ENCODE results near the gene KCNG3.
A peak's percentile ranks its signal among the peaks of the same experiment; 100 is the strongest.

KCNG3 gene

DNA sequence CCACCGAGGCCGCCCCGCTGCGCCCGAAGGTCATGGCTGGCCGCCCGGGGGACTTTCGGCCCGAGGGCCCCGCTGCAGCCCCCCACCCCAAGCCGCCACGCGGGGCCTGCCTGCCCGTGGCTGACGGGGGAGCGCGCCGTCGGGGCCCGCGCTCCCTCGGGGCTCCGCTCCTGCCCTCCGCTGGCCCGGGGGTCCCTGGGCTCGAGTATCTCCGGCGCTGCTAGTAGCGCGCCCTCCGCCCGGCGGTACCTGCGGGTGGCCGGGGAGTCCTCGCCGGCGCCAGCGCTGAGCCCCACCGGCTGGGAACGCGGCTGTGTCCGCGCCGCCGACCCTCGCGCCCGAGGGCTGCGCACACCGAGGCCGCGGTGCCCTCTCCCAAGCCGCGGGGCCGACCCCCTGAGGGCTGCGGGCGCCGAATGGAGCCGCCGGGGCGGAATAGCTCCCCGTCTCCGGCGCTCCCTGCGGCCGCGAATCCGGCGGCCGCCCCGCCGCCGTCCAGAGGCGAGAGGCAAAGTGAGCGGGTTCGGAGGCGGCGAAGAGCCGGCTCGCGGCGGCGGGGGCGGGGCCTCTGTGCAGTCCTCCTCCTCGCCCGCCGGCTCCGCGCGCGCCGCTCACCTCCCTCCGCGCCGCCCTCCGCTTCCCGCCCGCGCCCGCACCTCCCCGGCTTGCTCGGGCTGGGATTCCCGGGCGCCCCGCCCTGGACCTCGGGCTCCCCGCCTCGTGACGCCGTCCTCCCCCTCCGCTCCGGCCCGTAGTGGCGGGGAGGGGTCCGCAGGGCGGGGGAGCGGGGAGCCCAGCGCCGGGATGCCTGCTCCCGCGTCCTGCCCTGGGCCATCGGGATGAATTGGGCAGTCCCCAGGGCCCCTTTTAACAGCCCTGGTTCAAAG lies at the start of gene KCNG3:
Gene KCNG3, minus strand, starts transcription at position 515 of the 887 bp plus-strand sequence. Its CDS starts 481 bp downstream, at position 34.
- peak; percentile 76 for DNase-seq

- DNase-seq = no peak
Observed at GRCh38 chr2:42542871-42543270, 49.1 kb upstream of the KCNG3 start.

- DNase-seq = no peak
Observed at GRCh38 chr2:42537493-42537892, 43.7 kb upstream of the KCNG3 start.

GRCh38 chr2:42532397-42532796 lies 38.6 kb upstream of the KCNG3 start:
- DNase-seq = no peak

GRCh38 chr2:42523341-42523740 lies 29.6 kb upstream of the KCNG3 start:
- peak; percentile 24 for DNase-seq

DNA sequence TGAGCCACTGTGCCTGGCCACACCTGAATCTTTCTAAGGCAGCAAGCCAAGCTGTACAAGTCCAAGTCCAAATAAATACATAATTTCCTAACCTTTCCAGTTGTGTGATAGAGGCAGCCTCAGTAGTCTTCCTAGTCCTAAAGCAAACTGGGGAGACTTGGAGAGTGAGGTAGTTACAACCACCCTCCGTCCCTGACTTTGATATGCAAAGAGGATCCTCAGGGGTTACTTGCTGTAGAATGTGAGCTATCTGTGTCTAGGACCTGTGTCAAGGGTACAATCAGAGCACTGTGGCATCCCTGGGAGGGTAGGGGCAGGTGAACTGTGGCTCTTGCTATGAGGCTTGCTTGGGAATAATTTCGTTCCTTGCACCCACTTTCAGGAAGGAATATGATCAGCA lies 28.3 kb upstream of the KCNG3 start:
- no peak for DNase-seq

GRCh38 chr2:42519624-42520023 lies 25.8 kb upstream of the KCNG3 start:
- DNase-seq = no peak

DNA sequence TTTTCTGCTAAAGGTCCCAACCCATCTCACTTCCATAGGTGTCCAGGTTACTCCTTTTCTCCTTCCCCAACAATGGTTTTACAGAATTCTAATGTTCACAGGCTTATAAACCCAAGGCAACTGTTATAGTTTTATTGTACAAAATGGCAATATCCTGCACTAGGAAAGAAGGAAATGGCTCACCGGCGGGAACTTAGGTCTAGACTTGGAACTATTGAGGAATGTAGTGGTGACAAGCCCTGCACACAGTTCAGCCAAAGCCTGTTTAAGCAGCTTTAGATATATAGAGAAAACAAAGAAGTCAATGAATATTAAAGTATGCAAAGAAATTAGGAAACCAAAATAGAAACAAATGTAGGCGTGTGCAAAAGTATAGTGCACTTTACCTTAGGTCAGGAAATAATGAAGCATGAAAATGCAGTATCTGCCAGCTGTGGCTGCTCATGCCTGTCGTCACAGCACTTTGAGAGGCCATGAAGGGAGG lies 22.7 kb upstream of the KCNG3 start:
- no peak for DNase-seq

- no peak for DNase-seq
Observed at GRCh38 chr2:42513252-42513918, 19.6 kb upstream of the KCNG3 start.

- no peak for DNase-seq
Observed at GRCh38 chr2:42510608-42511243, 16.9 kb upstream of the KCNG3 start.

- DNase-seq = no peak
Observed at GRCh38 chr2:42510191-42510590, 16.4 kb upstream of the KCNG3 start.

DNA sequence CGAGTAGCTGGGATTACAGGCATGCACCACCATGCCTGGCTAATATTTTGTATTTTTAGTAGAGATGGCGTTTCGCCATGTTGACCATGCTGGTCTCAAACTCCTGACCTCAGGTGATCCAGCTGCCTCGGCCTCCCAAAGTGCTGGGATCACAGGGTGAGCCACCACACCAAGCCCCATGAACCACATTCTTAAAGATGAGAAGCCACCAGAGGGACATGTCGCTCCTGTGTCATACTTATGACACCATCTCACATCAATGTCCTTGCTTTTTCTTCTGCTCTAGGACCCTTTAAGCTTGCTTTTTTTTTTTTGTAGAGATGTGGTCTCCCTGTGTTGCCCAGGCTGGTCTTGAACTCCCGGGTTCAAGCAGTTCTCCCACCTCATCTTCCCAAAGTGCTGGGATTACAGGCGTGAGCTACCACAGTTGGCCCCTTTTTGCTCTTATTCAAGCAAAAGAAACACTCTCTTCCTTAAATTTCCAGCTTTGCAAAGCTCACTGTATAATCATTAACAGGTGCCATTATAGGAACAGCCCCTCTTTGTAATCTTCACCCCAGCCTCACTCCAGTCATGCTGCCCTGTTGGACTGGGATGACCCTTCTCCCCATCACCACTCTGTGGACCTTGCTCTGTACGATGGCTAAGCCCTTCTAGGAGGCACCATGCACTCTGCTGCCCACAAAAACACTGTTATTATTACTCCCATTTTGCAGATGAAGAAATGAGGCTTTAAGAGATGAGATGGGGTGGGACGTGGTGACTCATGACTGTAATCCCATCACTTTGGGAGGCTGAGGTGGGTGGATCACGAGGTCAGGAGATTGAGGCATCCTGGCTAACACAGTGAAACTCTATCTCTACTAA lies 10.8 kb upstream of the KCNG3 start:
- no peak for DNase-seq

DNA sequence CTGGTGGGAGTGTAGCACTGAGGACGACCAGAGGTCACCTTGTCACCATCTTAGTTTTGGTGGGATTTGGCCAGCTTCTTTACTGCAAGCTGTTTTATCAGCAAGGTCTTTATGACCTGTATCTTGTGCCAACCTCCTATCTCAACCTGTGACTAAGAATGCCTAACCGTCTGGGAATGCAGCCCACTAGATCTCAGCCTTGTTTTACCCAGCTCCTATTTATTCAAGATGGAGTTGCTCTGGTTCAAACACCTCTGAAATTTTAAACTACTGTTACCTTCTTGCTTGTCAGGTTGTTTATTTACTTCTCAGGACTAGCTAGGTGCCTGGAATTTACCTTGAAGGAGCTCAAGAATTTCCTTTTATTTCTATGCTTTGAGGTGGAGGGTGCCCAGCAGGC lies 9.5 kb upstream of the KCNG3 start:
- no peak for DNase-seq

DNA sequence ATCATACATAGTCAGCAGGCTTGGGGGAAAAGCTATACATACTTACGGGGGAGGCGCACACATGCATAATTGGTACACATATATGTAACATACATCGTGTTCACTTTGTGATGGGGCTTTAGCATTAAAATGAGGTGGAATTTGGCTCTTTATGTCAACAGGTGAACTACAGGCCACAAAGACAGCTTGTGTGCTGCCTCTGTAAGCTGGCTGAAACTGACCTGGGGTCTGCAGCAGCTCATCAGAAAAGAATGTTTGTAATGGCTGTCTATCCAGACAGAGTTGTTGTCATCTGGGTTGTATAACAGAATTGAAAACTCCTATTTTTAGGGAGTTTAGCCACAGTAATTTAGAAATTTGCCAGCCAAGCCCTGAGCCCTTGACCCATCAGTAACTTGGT lies 4.7 kb upstream of the KCNG3 start:
- no peak for DNase-seq

DNA sequence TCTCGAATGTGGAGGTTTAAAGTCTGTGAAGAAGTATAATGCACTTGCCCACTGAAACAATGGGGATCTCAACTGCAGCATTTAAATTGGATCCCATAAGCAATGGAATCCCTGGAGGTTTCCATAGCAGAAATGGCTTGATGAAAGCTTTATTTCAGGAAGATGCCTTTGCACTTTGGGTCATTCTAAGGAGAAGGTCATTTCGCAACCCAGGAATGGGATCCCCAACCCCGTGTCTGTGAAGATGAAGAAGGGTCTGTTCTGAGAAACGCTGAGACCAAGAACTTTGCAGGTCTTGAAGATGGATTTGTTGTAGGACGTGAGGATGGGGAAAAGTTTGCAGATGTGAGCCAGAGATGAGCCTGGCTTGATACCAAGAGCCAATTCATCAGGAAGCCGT lies 1.8 kb upstream of the KCNG3 start:
- DNase-seq = no peak

- no peak for DNase-seq
Observed at GRCh38 chr2:42495234-42495581, 1.4 kb upstream of the KCNG3 start.

- DNase-seq = peak; percentile 80
Observed at GRCh38 chr2:42494355-42495233, 812 bp upstream of the KCNG3 start.

DNA sequence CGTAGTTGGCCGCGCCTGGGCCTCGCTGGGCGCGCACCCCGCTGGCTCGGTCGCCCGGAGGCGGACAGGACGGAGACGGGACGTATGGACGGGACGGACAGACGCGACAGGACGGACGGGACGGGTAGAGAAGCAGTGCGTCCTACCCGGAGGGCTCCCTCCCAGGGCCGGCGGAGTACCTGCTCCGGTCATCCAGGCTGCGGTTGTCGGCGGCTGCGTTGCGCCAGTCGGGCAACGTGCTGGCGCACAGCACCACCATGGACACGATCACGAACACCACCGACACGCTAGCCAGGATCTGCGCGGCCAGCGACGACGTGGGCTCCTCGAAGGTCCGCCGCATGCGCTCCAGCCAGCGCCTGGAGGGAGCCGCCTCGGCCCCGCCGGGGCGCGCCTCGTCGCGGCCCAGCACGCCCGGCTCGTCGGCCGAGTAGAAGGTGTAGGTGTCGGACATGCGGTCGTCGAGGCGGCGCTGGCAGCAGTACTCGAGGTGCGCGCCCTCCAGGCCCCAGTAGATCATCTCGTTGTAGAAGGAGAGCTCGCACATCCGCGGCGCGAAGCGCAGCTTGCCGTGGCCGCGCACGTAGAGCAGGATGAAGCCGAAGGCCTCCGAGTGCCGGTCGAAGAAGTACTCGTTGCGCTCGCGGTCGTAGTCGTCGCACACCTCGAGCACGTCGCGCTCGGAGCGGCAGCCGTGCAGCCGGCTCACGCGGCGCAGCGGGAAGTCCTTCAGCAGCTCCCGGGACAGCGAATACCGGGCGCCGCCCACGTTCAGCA lies 903 bp downstream of the KCNG3 start:
- DNase-seq = peak; percentile 35

DNA sequence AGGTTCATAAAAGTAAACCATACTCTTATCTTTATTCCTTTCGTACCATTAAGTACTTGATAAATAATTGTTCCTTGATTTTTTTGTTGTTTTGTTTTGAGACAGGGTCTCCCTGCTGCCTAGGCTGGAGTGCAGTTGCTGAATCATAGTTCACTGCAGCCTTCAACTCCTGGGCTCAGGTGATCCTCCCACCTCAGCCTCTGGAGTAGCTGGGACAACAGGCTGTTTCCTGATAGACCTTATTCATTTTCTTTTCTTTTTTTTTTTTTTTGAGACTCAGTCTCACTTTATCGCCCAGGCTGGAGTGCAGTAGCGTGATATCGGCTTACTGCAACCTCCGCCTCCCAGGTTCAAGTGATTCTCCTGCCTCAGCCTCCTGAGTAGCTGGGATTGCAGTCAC lies 5.5 kb downstream of the KCNG3 start:
- DNase-seq = no peak

GRCh38 chr2:42486145-42486906 lies 7.5 kb downstream of the KCNG3 start:
- no peak for DNase-seq
